ENCODE measurements around the gene PHLPP1. TPM values are rescaled to one million over a fixed set of nuclear protein-coding genes. Genes with fewer than 3 reads are reported as not detected.

PHLPP1 gene
- total RNA-seq, 1 donor = 7.2 TPM

GRCh38 chr18:62781262-62781661 is 65.9 kb downstream of the PHLPP1 start:
- no peak for DNase-seq (ENCODE audit: low read depth)
- no peak for TF ChIP-seq CTCF (IDR thresholded peaks at IDR 0.05; ENCODE audit: insufficient read depth, low read length)
- H3K4me3 ChIP-seq (ENCODE audit: low read depth, low read length) = no peak overlapping the region

GRCh38 chr18:62781893-62782292 is 66.6 kb downstream of the PHLPP1 start:
- no peak for TF ChIP-seq CTCF (IDR thresholded peaks at IDR 0.05; ENCODE audit: insufficient read depth, low read length)
- no peak overlapping the region for H3K4me3 ChIP-seq (ENCODE audit: low read depth, low read length)
- peak; percentile 76 for DNase-seq (ENCODE audit: low read depth)

GRCh38 chr18:62784338-62784965 is 69.1 kb downstream of the PHLPP1 start:
- no peak overlapping the region for H3K4me3 ChIP-seq (ENCODE audit: low read depth, low read length)
- peak; percentile 14 for DNase-seq (ENCODE audit: low read depth)
- TF ChIP-seq CTCF (IDR thresholded peaks at IDR 0.05; ENCODE audit: insufficient read depth, low read length) = no peak

GRCh38 chr18:62784966-62785413 is 69.6 kb downstream of the PHLPP1 start:
- H3K4me3 ChIP-seq (ENCODE audit: low read depth, low read length) = no peak overlapping the region
- peak; percentile 53 for DNase-seq (ENCODE audit: low read depth)
- TF ChIP-seq CTCF (IDR thresholded peaks at IDR 0.05; ENCODE audit: insufficient read depth, low read length) = no peak

GRCh38 chr18:62786689-62787088 is 71.3 kb downstream of the PHLPP1 start:
- no peak for TF ChIP-seq CTCF (IDR thresholded peaks at IDR 0.05; ENCODE audit: insufficient read depth, low read length)
- no peak for DNase-seq (ENCODE audit: low read depth)
- no peak overlapping the region for H3K4me3 ChIP-seq (ENCODE audit: low read depth, low read length)

GRCh38 chr18:62788111-62788510 is 72.8 kb downstream of the PHLPP1 start:
- no peak for TF ChIP-seq CTCF (IDR thresholded peaks at IDR 0.05; ENCODE audit: insufficient read depth, low read length)
- no peak overlapping the region for H3K4me3 ChIP-seq (ENCODE audit: low read depth, low read length)
- DNase-seq (ENCODE audit: low read depth) = no peak

- no peak for TF ChIP-seq CTCF (IDR thresholded peaks at IDR 0.05; ENCODE audit: insufficient read depth, low read length)
- no peak overlapping the region for H3K4me3 ChIP-seq (ENCODE audit: low read depth, low read length)
- no peak for DNase-seq (ENCODE audit: low read depth)
These were observed 73.5 kb downstream of the PHLPP1 start for GRCh38 chr18:62788876-62789275.
